Upper lobe of left lung (tissue), 6 donors: Measurements from ENCODE around the gene TUBGCP2. TPM values are rescaled to one million over a fixed set of nuclear protein-coding genes. Genes with fewer than 3 reads are reported as not detected.

Source experiments
- ATAC-seq, 2 donors: fragments of 200-7000 bp; cut with Tn5 transposase; one replicate each; pipeline ENCODE4 v1.9.1; 2022; ENCODE audit warnings: mild to moderate bottlenecking in 2 of 2, moderate library complexity in 2 of 2; ENCODE audit not compliant: low FRiP score in 2 of 2
- DNase-seq, 2 donors: peaks; one replicate each; pipeline ENCODE4 v3.0.0-alpha.2; 2019 to 2020
- H3K27ac ChIP-seq, 4 donors: fragments of 200-600 bp; sonication (generic); one replicate each; pipeline ENCODE4 v1.5.1; 2016 to 2019
- H3K27me3 ChIP-seq, 4 donors: fragments of 200-600 bp; sonication (generic); one replicate each; pipeline ENCODE4 v1.5.1; 2017 to 2019
- H3K36me3 ChIP-seq, 4 donors: fragments of 200-600 bp; sonication (generic); one replicate each; pipeline ENCODE4 v1.5.1; 2016 to 2019
- H3K4me1 ChIP-seq, 4 donors: fragments of 200-600 bp; sonication (generic); one replicate each; pipeline ENCODE4 v1.5.1; 2018 to 2019
- H3K4me3 ChIP-seq, 4 donors: fragments of 200-600 bp; sonication (generic); one replicate each; pipeline ENCODE4 v1.5.1; 2017 to 2019; ENCODE audit warnings: mild to moderate bottlenecking in 2 of 4, moderate library complexity in 1 of 4
- H3K9me3 ChIP-seq, 4 donors: fragments of 200-600 bp; sonication (generic); one replicate each; pipeline ENCODE4 v1.5.1; 2018 to 2019
- CTCF ChIP-seq, 6 experiments: fragments of 450-650 bp in 4 of 6; fragments of 200-600 bp in 2 of 6; sonication (generic) in 2 of 6; IDR thresholded peaks; one replicate each; pipeline ENCODE4 v1.5.1; 2016 to 2019; ENCODE audit warnings: antibody characterized with exemption in 6 of 6
- EP300 ChIP-seq, 4 donors: sonication (generic); formaldehyde crosslinking; IDR thresholded peaks; one replicate each; pipeline ENCODE4 v1.5.1; 2017; ENCODE audit warnings: antibody characterized with exemption in 4 of 4, control low read depth in 2 of 4
- POLR2A ChIP-seq, 4 donors: fragments of 450-650 bp; IDR thresholded peaks; one replicate each; pipeline ENCODE4 v1.5.1; 2016 to 2017; ENCODE audit warnings: antibody characterized with exemption in 4 of 4, mild to moderate bottlenecking in 2 of 4
- POLR2AphosphoS5 ChIP-seq, 2 donors: sonication (generic); formaldehyde crosslinking; IDR thresholded peaks; one replicate each; pipeline ENCODE4 v1.5.1; 2017; ENCODE audit warnings: antibody characterized with exemption in 2 of 2
- WGBS, 2 donors: methylation state at CpG; one replicate each; pipeline ENCODE4 v1.1.5; 2017 to 2018; 5-methylcytosine and 5-hydroxymethylcytosine counted together
- total RNA-seq, 6 donors: library from RNA; depleted of rRNA in 4 of 6; stranded (reverse); fragments of >200 nt in 4 of 6; gene quantifications; one replicate each; pipeline versions ENCODE4 v1.1.0 to v1.2.1, GENCODE V29; 2016 to 2021
- donor health status: DM: no; HTN: no; CAD: no; lungs with moderate emphysema.
- donor health status: DM: no; HTN: yes; CAD: no; lungs with severe emphysema.

The TUBGCP2 gene
- total RNA-seq, 6 donors from 2014 or later: 41.7 to 106 (median 56.3) TPM

GRCh38 chr10:133338080-133339071 is 29.7 kb upstream of the TUBGCP2 start:
- no peaks in the 10 kb centered on the region for H3K36me3 ChIP-seq
- no peak overlapping the region for H3K4me3 ChIP-seq
- TF ChIP-seq POLR2AphosphoS5 (IDR thresholded peaks at IDR 0.05): no peak
- TF ChIP-seq EP300 (IDR thresholded peaks at IDR 0.05): no peak
- no peak for TF ChIP-seq POLR2A (IDR thresholded peaks at IDR 0.05)
- no peak for TF ChIP-seq CTCF (IDR thresholded peaks at IDR 0.05)
- no peaks in the 10 kb centered on the region for H3K9me3 ChIP-seq
- H3K27ac ChIP-seq: no peak overlapping the region
- 89 to 93% methylated on average over 10 of the region's 10 CpGs for WGBS, 2 donors
- no peak for DNase-seq
- no peak for ATAC-seq
- peaks cover 21 to 25% (median 22%) of the 10 kb centered on the region in 4 donors for H3K4me1 ChIP-seq
- H3K27me3 ChIP-seq: peaks cover 0 to 32% (median 24%) of the 10 kb centered on the region in 4 donors

GRCh38 chr10:133337370-133337725 is 28.7 kb upstream of the TUBGCP2 start:
- Histone ChIP-seq H3K4me1 (peaks cover 21 to 25% (median 22%) of the 10 kb centered on the region in 4 donors), H3K27ac (no peak overlapping the region), H3K9me3 (no peaks in the 10 kb centered on the region), H3K27me3 (peaks cover 0 to 35% (median 24%) of the 10 kb centered on the region in 4 donors), H3K36me3 (no peaks in the 10 kb centered on the region), H3K4me3 (no peak overlapping the region)
- 89 to 91% methylated on average over 3 of the region's 3 CpGs for WGBS, 2 donors
- TF ChIP-seq EP300 (IDR thresholded peaks at IDR 0.05): no peak
- no peak for TF ChIP-seq CTCF (IDR thresholded peaks at IDR 0.05)
- TF ChIP-seq POLR2A (IDR thresholded peaks at IDR 0.05): no peak
- no peak for TF ChIP-seq POLR2AphosphoS5 (IDR thresholded peaks at IDR 0.05)
- no peak for ATAC-seq
- no peak for DNase-seq

- Histone ChIP-seq H3K4me1 (peaks cover 21 to 25% (median 22%) of the 10 kb centered on the region in 4 donors), H3K27me3 (peaks cover 0 to 35% (median 24%) of the 10 kb centered on the region in 4 donors), H3K4me3 (peak within 1 kb of the TSS in 3 of 4 donors; percentile 33 to 45 (median 40)), H3K9me3 (no peaks in the 10 kb centered on the region), H3K27ac (peak within 1 kb of the TSS in 2 of 4 donors; percentile 7 to 10), H3K36me3 (no peaks in the 10 kb centered on the region)
- ATAC-seq: peak in 1 of 2 donors; percentile 16
- TF ChIP-seq POLR2AphosphoS5 (IDR thresholded peaks at IDR 0.05) (no peak), EP300 (IDR thresholded peaks at IDR 0.05) (no peak)
- 20 to 24% methylated on average over 21 to 58 of the region's 63 CpGs for WGBS, 2 donors
- peak; percentile 45 to 92 for DNase-seq
Observed at GRCh38 chr10:133336577-133337369, 28.1 kb upstream of the TUBGCP2 start, which contains the start of gene CALY. Gene CALY, minus strand, starts transcription at chr10:133336896. Its CDS starts 7,907 bp downstream, at chr10:133328989.

GRCh38 chr10:133336118-133336576 is 27.5 kb upstream of the TUBGCP2 start:
- DNase-seq (no peak), ATAC-seq (no peak)
- peaks cover 0 to 35% (median 24%) of the 10 kb centered on the region in 4 donors for H3K27me3 ChIP-seq
- H3K27ac ChIP-seq: peak overlapping the region in 2 of 4 donors; percentile 7 to 10
- 11% methylated on average over 20 of the region's 41 CpGs; no CpG with 5 or more reads in 1 of the 2 donors for WGBS, 2 donors
- H3K9me3 ChIP-seq: no peaks in the 10 kb centered on the region
- peak overlapping the region in 3 of 4 donors; percentile 33 to 45 (median 40) for H3K4me3 ChIP-seq
- H3K4me1 ChIP-seq: peaks cover 21 to 25% (median 22%) of the 10 kb centered on the region in 4 donors
- no peaks in the 10 kb centered on the region for H3K36me3 ChIP-seq
- TF ChIP-seq EP300 (IDR thresholded peaks at IDR 0.05) (no peak), POLR2AphosphoS5 (IDR thresholded peaks at IDR 0.05) (no peak), POLR2A (IDR thresholded peaks at IDR 0.05) (no peak), CTCF (IDR thresholded peaks at IDR 0.05) (no peak)
